Activated naive CD4-positive, alpha-beta T cell treated with anti-CD3 and anti-CD28 coated beads, Interleukin-2, amount 50 U/mL, for 24 hours (primary cell): ENCODE measurements around the gene MN1.

Experiments
- H3K27ac Mint-ChIP-seq: one replicate; pipeline ENCODE4 v1.8.0; 2021; ENCODE audit warnings: mild to moderate bottlenecking, mixed read lengths
- H3K27me3 Mint-ChIP-seq: one replicate; pipeline ENCODE4 v1.8.0; 2021; ENCODE audit warnings: mixed read lengths
- H3K36me3 Mint-ChIP-seq: one replicate; pipeline ENCODE4 v1.8.0; 2021; ENCODE audit warnings: mixed read lengths
- H3K4me1 Mint-ChIP-seq: one replicate; pipeline ENCODE4 v1.8.0; 2021; ENCODE audit warnings: mixed read lengths
- H3K4me3 Mint-ChIP-seq: one replicate; pipeline ENCODE4 v1.8.0; 2021; ENCODE audit warnings: mild to moderate bottlenecking, mixed read lengths
- H3K9me3 Mint-ChIP-seq: one replicate; pipeline ENCODE4 v1.8.0; 2021; ENCODE audit warnings: mixed read lengths

Gene MN1

GRCh38 chr22:27731621-27732020 lies 69.9 kb downstream of the MN1 start:
- H3K27ac Mint-ChIP-seq = no peak overlapping the region
- no peaks in the 10 kb centered on the region for H3K4me1 Mint-ChIP-seq
- peaks cover 4% of the 10 kb centered on the region for H3K27me3 Mint-ChIP-seq
- H3K4me3 Mint-ChIP-seq = no peak overlapping the region
- H3K9me3 Mint-ChIP-seq = no peaks in the 10 kb centered on the region
- H3K36me3 Mint-ChIP-seq = no peaks in the 10 kb centered on the region

GRCh38 chr22:27730641-27731433 lies 70.7 kb downstream of the MN1 start:
- peaks cover 4% of the 10 kb centered on the region for H3K27me3 Mint-ChIP-seq
- no peaks in the 10 kb centered on the region for H3K9me3 Mint-ChIP-seq
- no peak overlapping the region for H3K27ac Mint-ChIP-seq
- no peaks in the 10 kb centered on the region for H3K36me3 Mint-ChIP-seq
- no peaks in the 10 kb centered on the region for H3K4me1 Mint-ChIP-seq
- H3K4me3 Mint-ChIP-seq = no peak overlapping the region

- Mint-ChIP-seq H3K9me3 (no peaks in the 10 kb centered on the region), H3K27me3 (peaks cover 4% of the 10 kb centered on the region), H3K36me3 (no peaks in the 10 kb centered on the region), H3K4me3 (no peak overlapping the region), H3K4me1 (no peaks in the 10 kb centered on the region), H3K27ac (no peak overlapping the region)
Observed at GRCh38 chr22:27729246-27729645, 72.3 kb downstream of the MN1 start.

GRCh38 chr22:27727673-27728451 lies 73.7 kb downstream of the MN1 start:
- H3K4me1 Mint-ChIP-seq = no peaks in the 10 kb centered on the region
- H3K36me3 Mint-ChIP-seq = no peaks in the 10 kb centered on the region
- H3K27ac Mint-ChIP-seq = no peak overlapping the region
- no peak overlapping the region for H3K4me3 Mint-ChIP-seq
- no peaks in the 10 kb centered on the region for H3K9me3 Mint-ChIP-seq
- peaks cover 6% of the 10 kb centered on the region for H3K27me3 Mint-ChIP-seq

GRCh38 chr22:27726686-27727449 lies 74.7 kb downstream of the MN1 start:
- no peaks in the 10 kb centered on the region for H3K9me3 Mint-ChIP-seq
- no peak overlapping the region for H3K4me3 Mint-ChIP-seq
- no peaks in the 10 kb centered on the region for H3K36me3 Mint-ChIP-seq
- peaks cover 6% of the 10 kb centered on the region for H3K27me3 Mint-ChIP-seq
- no peak overlapping the region for H3K27ac Mint-ChIP-seq
- no peaks in the 10 kb centered on the region for H3K4me1 Mint-ChIP-seq

GRCh38 chr22:27726331-27726685 lies 75.2 kb downstream of the MN1 start:
- Mint-ChIP-seq H3K4me1 (no peaks in the 10 kb centered on the region), H3K27me3 (peaks cover 5% of the 10 kb centered on the region), H3K27ac (no peak overlapping the region), H3K4me3 (no peak overlapping the region), H3K36me3 (no peaks in the 10 kb centered on the region), H3K9me3 (no peaks in the 10 kb centered on the region)

GRCh38 chr22:27725661-27726060 lies 75.9 kb downstream of the MN1 start:
- H3K4me3 Mint-ChIP-seq = no peak overlapping the region
- H3K27ac Mint-ChIP-seq = no peak overlapping the region
- H3K4me1 Mint-ChIP-seq = no peaks in the 10 kb centered on the region
- H3K27me3 Mint-ChIP-seq = peaks cover 5% of the 10 kb centered on the region
- no peaks in the 10 kb centered on the region for H3K36me3 Mint-ChIP-seq
- H3K9me3 Mint-ChIP-seq = no peaks in the 10 kb centered on the region

GRCh38 chr22:27724709-27725108 lies 76.8 kb downstream of the MN1 start:
- Mint-ChIP-seq H3K4me3 (no peak overlapping the region), H3K36me3 (no peaks in the 10 kb centered on the region), H3K4me1 (no peaks in the 10 kb centered on the region), H3K9me3 (no peaks in the 10 kb centered on the region), H3K27me3 (peaks cover 5% of the 10 kb centered on the region), H3K27ac (no peak overlapping the region)

GRCh38 chr22:27724157-27724556 lies 77.4 kb downstream of the MN1 start:
- Mint-ChIP-seq H3K9me3 (no peaks in the 10 kb centered on the region), H3K4me1 (no peaks in the 10 kb centered on the region), H3K27ac (no peak overlapping the region), H3K36me3 (no peaks in the 10 kb centered on the region), H3K4me3 (no peak overlapping the region), H3K27me3 (peaks cover 3% of the 10 kb centered on the region)

- H3K9me3 Mint-ChIP-seq = no peaks in the 10 kb centered on the region
- H3K4me3 Mint-ChIP-seq = no peak overlapping the region
- no peaks in the 10 kb centered on the region for H3K4me1 Mint-ChIP-seq
- peaks cover 3% of the 10 kb centered on the region for H3K27me3 Mint-ChIP-seq
- H3K36me3 Mint-ChIP-seq = no peaks in the 10 kb centered on the region
- H3K27ac Mint-ChIP-seq = no peak overlapping the region
Observed at GRCh38 chr22:27723708-27724107, 77.8 kb downstream of the MN1 start.

GRCh38 chr22:27723158-27723557 lies 78.4 kb downstream of the MN1 start:
- Mint-ChIP-seq H3K27ac (no peak overlapping the region), H3K27me3 (peaks cover 3% of the 10 kb centered on the region), H3K4me3 (no peak overlapping the region), H3K36me3 (no peaks in the 10 kb centered on the region), H3K9me3 (no peaks in the 10 kb centered on the region), H3K4me1 (no peaks in the 10 kb centered on the region)

GRCh38 chr22:27720860-27721259 lies 80.7 kb downstream of the MN1 start:
- no peaks in the 10 kb centered on the region for H3K4me1 Mint-ChIP-seq
- no peaks in the 10 kb centered on the region for H3K36me3 Mint-ChIP-seq

GRCh38 chr22:27719535-27720227 lies 81.9 kb downstream of the MN1 start:
- no peaks in the 10 kb centered on the region for H3K4me1 Mint-ChIP-seq
- H3K4me3 Mint-ChIP-seq = no peak overlapping the region
- H3K36me3 Mint-ChIP-seq = no peaks in the 10 kb centered on the region
- H3K27me3 Mint-ChIP-seq = peaks cover 3% of the 10 kb centered on the region
- no peak overlapping the region for H3K27ac Mint-ChIP-seq
- H3K9me3 Mint-ChIP-seq = no peaks in the 10 kb centered on the region

More at GRCh38 chr22:27720860-27721259, 80.7 kb downstream of the MN1 start:
- H3K4me3 Mint-ChIP-seq = no peak overlapping the region
- peaks cover 3% of the 10 kb centered on the region for H3K27me3 Mint-ChIP-seq
- H3K27ac Mint-ChIP-seq = no peak overlapping the region
- no peaks in the 10 kb centered on the region for H3K9me3 Mint-ChIP-seq

- Mint-ChIP-seq H3K4me1 (no peaks in the 10 kb centered on the region), H3K9me3 (no peaks in the 10 kb centered on the region), H3K4me3 (no peak overlapping the region), H3K36me3 (no peaks in the 10 kb centered on the region), H3K27me3 (peaks cover 3% of the 10 kb centered on the region), H3K27ac (no peak overlapping the region)
Observed at GRCh38 chr22:27719036-27719347, 82.6 kb downstream of the MN1 start.

GRCh38 chr22:27718186-27719035 lies 83.1 kb downstream of the MN1 start:
- peaks cover 4% of the 10 kb centered on the region for H3K27me3 Mint-ChIP-seq
- H3K9me3 Mint-ChIP-seq = no peaks in the 10 kb centered on the region
- no peak overlapping the region for H3K4me3 Mint-ChIP-seq
- H3K4me1 Mint-ChIP-seq = no peaks in the 10 kb centered on the region
- no peak overlapping the region for H3K27ac Mint-ChIP-seq
- no peaks in the 10 kb centered on the region for H3K36me3 Mint-ChIP-seq
